Adrenal gland (tissue), 5 donors: ENCODE results near the gene STAU1.
"Not testable (repeated sequence)": the region's sequence is repeated elsewhere in the genome, so short reads cannot be mapped to it uniquely, and the experiment has no call there.

Source experiments
- CTCF ChIP-seq, 6 experiments: fragments of 450-650 bp in 4 of 6; fragments of 200-600 bp in 2 of 6; sonication (generic) in 1 of 6; IDR thresholded peaks; 1 replicate in 5 of 6; 2 replicates in 1 of 6; pipeline versions ENCODE4 v1.5.1 to v1.8.0; 2016 to 2021; ENCODE audit warnings: antibody characterized with exemption in 6 of 6, mild to moderate bottlenecking in 2 of 6, moderate library complexity in 1 of 6
- POLR2A ChIP-seq, 2 donors: fragments of 450-650 bp; IDR thresholded peaks; one replicate each; pipeline ENCODE4 v1.6.1; 2017; ENCODE audit warnings: antibody characterized with exemption in 2 of 2, mild to moderate bottlenecking in 2 of 2, moderate library complexity in 1 of 2
- donor health status: DM: no; HTN: no; CAD: no.

DNA sequence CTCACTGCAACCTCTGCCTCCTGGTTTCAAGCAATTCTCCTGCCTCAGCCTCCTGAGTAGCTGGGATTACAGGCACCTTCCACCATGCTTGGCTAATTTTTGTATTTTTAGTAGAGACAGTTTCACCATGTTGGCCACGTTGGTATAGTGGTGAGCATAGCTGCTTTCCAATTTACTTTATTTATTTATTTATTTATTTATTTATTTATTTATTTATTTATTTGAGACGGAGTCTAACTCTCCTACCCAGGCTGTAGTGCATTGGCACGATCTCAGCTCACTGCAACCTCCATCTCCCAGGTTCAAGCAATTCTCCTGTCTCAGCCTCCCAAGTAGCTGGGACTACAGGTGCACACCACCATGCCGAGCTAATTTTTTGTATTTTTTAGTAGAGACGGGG, 87.8 kb downstream of the STAU1 start:
- not testable (repeated sequence) for TF ChIP-seq CTCF, POLR2A (IDR thresholded peaks at IDR 0.05)
